VCaP (cell line): Measurements from ENCODE around the gene EGLN2.
"Not testable (repeated sequence)": the region's sequence is repeated elsewhere in the genome, so short reads cannot be mapped to it uniquely, and the experiment has no call there.

Experiments
- H3K27ac ChIP-seq: fragments of 450-650 bp; 2 replicates; pipeline ENCODE4 v1.5.1; 2017
- TF ChIP-seq, protein P1 (sequence below): fragments of 450-650 bp; conservative IDR thresholded peaks from 2 replicates; pipeline ENCODE4 v1.5.1; 2017; ENCODE audit warnings: mild to moderate bottlenecking, moderate library complexity

Gene EGLN2

DNA sequence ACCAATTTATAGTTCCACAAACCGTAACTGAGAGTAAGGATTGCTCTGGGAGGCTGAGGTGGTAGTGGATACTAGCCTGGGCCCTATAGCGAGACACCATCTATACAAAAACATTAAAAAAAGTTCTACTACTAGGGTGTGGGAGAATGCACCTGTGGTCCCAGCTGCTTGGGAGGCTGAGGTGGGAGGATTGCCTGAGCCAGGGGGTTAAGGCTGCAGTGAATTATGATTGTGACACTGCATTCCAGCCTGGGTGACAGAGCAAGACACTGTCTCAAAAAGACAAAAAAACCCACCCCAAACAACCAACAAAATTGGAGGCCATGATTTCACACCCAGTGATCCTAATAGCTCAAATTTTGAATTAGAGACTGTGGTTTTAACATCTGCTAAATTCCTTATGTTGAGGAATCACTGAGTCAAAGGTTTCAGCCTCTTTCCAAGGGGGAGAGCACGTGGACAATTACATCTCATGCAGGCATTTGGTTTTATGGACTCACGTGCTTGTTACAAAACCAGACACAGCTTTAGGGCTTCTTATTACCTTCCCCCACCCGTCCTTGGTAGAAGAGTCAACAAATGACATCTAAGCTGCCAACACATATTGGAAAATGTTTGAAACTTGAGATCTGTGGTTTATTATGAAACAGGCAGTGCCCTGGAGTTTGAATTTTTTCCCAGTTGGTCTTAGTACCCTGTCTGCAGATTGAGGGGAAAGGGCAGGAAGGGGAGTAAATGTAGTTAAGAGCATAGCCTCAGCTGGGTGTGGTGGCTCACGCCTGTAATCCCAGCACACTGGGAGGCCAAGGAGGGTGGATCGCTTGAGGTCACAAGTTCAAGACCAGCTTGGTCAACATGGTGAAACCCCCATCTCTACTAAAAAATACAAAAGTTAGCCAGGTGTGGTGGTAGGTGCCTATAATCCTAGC lies 32.8 kb downstream of the EGLN2 start:
- TF ChIP-seq, protein P1, sequence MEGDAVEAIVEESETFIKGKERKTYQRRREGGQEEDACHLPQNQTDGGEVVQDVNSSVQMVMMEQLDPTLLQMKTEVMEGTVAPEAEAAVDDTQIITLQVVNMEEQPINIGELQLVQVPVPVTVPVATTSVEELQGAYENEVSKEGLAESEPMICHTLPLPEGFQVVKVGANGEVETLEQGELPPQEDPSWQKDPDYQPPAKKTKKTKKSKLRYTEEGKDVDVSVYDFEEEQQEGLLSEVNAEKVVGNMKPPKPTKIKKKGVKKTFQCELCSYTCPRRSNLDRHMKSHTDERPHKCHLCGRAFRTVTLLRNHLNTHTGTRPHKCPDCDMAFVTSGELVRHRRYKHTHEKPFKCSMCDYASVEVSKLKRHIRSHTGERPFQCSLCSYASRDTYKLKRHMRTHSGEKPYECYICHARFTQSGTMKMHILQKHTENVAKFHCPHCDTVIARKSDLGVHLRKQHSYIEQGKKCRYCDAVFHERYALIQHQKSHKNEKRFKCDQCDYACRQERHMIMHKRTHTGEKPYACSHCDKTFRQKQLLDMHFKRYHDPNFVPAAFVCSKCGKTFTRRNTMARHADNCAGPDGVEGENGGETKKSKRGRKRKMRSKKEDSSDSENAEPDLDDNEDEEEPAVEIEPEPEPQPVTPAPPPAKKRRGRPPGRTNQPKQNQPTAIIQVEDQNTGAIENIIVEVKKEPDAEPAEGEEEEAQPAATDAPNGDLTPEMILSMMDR: no peak

DNA sequence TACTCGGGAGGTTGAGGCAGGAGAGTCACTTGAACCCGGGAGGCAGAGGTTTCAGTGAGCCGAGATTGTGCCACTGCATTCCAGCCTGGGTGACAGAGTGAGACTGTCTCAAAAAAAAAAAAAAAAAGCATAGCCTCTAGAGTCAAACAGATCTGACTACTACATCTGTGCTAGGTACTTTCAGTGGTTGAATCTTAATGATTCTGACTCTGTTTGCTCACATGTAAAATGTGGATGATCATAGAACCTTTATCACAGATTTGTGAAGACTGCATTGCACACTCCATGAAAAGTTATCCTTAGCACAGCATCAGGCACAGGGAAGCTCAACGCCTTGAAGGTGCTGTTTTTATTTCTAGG lies 33.4 kb downstream of the EGLN2 start:
- H3K27ac ChIP-seq: peak overlapping the region; percentile 55; the same call in 1 of the 2 replicates

More for the DNA sequence above, 32.8 kb downstream of the EGLN2 start:
- H3K27ac ChIP-seq: peak overlapping the region; percentile 55

DNA sequence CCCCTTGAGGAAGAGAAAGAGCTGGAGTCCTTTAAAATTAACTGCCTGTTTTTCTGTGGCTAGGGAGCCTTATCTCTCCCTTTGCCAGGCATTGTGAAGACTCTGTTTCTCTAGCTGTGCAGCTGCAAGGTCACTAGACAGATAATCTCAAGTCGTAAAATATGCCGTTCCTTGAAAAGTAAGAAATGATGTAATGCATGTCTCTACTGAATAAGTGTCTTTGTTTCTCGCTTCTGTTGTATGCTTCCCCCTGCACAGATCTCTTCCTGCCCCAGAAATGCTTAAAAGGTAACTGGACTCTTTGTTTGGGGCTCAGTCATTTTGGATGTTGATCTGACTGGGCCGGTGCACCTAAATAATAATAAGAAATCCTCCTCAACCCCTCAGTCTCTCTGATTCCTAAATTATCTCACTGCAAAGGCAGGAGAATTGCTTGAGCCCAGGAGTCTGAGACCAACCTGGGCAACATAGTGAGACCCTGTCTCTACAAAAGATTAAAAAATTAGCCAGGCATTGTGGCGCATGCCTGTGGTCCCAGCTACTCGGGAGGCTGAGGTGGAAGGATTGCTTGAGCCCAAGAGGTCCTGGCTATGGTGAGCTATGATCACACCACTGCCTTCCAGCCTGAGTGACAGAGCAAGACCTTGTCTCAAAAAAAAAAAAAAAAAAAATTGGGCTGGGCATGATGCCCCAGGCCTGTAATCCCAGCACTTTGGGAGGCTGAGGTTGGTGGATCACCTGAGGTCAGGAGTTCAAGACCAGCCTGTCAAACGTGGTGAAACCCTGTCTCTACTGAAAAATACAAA lies 34.9 kb downstream of the EGLN2 start:
- H3K27ac ChIP-seq: not testable (repeated sequence)

DNA sequence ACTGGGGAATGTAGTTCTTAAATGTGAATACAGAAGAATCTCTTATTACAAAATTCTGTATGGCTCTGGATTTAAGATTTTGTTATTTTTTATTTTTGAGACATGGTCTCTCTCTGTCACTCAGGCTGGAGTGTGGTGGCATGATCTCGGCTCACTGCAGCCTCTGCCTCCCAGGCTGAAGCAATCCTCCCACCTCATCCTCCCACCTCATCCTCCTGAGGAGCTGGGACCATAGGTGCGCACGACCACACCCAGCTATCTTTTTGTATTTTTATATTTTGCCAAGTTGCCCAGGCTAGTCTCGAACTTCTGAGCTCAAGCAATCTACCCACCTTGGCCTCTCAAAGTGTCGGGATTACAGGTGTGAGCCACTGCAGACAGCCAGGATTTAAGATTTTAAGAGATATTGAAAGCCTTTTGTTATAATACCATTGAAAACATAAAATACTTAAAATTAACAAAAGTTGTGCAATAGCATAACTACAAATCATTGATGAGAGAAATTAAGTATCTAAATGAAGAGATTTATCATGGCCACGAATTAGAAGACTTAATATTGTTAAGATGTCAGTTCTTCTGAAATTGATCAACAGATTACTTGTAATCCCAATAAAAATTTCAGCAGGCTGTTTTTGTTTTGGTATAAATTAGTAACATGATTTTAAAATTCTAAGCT lies 37.9 kb downstream of the EGLN2 start:
- TF ChIP-seq, protein P1: no peak
- H3K27ac ChIP-seq: no peak overlapping the region

DNA sequence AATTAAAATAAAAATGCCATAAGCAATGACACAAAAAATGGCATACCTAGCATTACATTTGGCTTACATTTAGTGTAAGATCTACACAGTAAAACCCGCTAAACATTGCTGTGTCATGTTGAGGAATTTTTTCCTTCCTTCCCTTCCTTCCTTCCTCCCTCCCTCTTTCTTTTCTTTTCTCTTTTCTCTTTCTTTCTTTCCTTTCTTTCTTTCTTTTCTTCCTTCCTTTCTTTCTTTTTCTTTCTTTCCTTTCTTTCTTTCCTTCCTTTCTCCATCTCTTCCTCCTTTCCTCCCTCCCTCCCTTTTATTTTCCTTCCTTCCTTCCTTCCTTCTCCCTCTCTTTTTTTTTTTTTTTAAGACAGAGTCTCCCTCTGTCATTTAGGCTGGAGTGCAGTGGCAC lies 39.5 kb downstream of the EGLN2 start:
- H3K27ac ChIP-seq: not testable (repeated sequence)

DNA sequence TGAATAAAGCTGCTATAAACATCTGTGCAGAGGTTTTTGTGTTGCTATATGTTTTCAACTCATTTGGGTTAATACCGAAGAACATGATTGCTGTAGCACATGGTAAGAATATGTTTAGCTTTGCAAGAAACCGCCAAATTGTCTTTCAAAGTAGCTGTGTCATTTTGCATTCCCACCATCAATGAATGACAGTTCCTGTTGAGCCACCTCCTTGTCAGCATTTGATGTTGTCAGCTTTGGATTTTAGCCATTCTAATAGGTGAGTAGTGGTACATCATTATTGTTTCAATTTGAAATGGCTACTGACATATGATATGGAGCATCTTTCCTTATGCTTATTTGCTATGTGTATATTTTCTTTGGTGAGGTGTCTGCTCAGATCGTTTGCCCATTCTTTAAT lies 43.0 kb downstream of the EGLN2 start:
- H3K27ac ChIP-seq: not testable (repeated sequence)

DNA sequence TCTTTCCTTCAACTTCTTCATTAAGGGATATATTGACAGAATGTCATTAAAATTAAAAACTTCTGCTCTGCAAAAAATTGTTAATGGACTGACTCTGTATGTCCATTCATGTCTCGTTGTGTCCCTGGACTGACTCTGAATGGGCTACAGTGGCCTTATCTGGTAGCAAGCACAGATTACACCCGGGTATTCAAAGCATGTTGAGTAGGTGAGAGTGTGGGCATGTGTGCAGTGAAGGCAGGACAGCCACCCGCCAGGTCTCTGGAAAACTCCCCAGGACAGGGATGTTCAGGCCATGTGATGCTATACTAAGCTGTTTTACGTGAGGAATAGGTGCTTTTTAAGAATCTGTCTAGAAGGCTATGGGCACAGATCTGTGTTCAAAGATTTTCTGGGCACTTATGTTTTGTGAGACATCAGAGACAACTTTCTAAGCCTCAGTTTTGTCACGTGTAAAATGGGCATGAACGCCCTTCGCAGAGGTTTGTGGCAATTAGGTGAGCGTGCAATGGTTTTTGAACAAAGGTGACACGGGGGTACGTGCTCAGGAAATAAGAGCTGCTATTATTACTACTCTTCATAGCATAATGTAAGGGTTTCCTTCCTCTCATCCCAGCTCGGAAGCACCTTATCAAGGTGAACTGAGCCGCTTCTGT lies 44.1 kb downstream of the EGLN2 start:
- H3K27ac ChIP-seq: not testable (repeated sequence)

DNA sequence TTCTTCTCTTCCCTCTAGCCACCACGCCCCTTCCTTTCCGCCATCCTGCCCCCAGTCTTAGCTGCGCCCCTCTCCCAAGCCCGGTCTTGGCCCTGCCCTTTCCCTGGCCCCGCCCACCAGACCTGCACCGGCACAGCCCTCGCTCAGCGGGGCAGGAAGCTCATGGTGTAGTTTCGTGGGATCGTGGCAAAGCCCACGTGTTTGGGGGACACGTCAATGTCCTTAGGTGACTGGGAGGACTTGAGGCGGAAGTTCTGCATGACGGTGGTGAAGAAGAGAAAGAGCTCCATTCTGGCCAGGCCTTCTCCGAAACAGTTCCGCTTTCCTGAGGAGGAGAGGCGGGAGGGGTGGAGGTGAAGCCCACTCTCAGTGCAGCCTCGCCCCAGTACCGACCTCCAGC lies 44.7 kb downstream of the EGLN2 start:
- not testable (repeated sequence) for H3K27ac ChIP-seq

DNA sequence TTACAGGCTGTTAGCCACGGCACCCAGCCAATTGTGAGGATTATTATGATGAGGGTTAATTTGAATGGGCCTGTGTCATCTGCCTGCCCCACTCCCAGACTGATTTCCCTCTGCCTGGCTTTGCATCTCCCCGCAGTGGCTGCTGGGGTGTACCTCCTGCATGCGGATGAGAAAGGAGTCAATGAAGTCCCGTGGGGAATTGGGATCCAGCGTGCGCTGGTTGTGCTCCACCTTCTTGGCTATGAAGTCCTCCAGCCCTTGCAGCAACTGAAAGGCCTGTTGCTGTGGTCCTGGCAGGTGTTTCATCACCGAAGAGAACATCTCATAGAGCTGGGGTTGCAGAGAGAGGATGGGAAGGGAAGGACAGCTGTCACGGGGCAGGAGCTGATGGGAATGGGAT lies 47.7 kb downstream of the EGLN2 start:
- not testable (repeated sequence) for H3K27ac ChIP-seq

DNA sequence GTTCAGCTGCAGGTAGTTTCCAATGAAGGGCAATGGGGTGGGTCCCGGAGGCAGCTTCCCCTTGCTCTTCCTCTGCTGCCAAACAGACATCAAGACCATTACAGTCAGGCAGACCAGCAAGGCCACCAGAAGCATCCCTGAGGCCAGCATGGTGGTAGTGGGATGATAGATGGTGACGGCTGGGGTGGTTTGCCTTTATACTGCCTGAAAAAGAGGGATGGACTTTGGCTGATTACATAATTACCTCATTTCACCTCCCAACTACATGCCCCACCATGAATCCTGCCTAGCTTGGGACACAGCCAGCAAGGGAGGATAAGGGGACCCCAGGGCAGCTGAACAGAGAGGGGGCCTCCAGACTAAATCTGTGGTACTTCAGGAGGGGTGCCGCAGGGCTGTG lies 51.3 kb downstream of the EGLN2 start, which contains the start of gene CYP2A6:
CYP2A6 (minus strand) TSS at position 171 of the 400 bp plus-strand sequence; CDS start at position 150, 21 bp downstream.
- H3K27ac ChIP-seq: not testable (repeated sequence)

DNA sequence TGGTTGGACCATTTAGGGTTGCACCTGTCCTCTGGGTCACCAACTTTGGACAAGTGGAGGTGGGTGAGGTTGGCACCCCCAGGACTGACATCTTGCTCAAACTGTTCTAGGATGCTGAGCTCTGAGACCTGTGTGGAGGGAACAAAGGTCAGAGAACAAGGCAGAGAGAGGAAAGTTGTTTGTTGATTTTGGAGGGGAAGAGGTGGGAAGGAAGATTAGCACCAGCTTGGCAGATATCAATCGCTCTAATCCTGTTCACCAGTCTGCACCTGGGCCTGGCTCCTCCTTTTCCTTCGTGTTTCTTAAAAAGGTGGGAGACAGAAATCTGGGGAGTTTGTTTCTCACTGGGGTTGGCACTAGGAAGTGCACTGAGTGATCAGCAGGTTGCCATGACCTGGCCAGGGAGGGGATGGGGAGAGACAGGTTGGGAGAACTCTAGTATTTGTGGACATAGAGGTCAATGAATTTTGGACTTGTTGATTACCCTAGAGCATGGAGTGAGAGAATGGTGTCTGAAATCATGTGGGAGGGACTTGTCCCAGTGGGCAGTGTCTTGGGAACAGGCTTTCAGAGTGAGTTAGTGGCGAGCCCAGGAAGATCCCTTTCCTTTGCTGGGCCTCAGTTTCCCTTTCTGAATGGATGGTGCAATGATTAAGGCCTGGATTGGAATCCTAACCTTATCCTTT lies 53.6 kb downstream of the EGLN2 start:
- not testable (repeated sequence) for H3K27ac ChIP-seq
